K562 (cell line): ENCODE results near the gene CPLX1. TPM values are rescaled to one million over a fixed set of nuclear protein-coding genes. Genes with fewer than 3 reads are reported as not detected.

Source experiments
- ARID1B ChIP-seq: fragments of 450-650 bp; IDR thresholded peaks from 2 replicates; pipeline ENCODE4 v1.6.1; 2016; ENCODE audit warnings: antibody characterized with exemption, mild to moderate bottlenecking, inconsistent platforms
- EGR1 ChIP-seq: fragments of 450-650 bp; conservative IDR thresholded peaks from 2 replicates; pipeline ENCODE4 v1.6.1; 2017; ENCODE audit warnings: mild to moderate bottlenecking
- ILK ChIP-seq: fragments of 450-650 bp; IDR thresholded peaks from 2 replicates; pipeline ENCODE4 v1.6.1; 2016; ENCODE audit warnings: missing genetic modification characterization, low read depth, mild to moderate bottlenecking, missing compliant biosample characterization, moderate library complexity, borderline replicate concordance
- NR2C2 ChIP-seq, 2 experiments: fragments of 200-800 bp in 1 of 2; sonication (Bioruptor generic) in 1 of 2; sonication (generic) in 1 of 2; formaldehyde crosslinking in 1 of 2; IDR thresholded peaks; 2 replicates each; pipeline versions ENCODE4 v1.6.1 to v1.8.0; 2016 to 2022; ENCODE audit warnings: mild to moderate bottlenecking in 1 of 2, missing compliant biosample characterization in 1 of 2, missing genetic modification characterization in 1 of 2, missing genetic modification reagents in 1 of 2
- RBM17 ChIP-seq: fragments of 200-400 bp; formaldehyde crosslinking; IDR thresholded peaks from 2 replicates; pipeline ENCODE4 v1.6.1; 2017; ENCODE audit warnings: low read depth, mild to moderate bottlenecking, low read length, borderline replicate concordance
- REST ChIP-seq, 2 experiments: fragments of 450-650 bp; formaldehyde crosslinking in 1 of 2; IDR thresholded peaks; 2 replicates each; pipeline versions ENCODE4 v1.4.0 to v1.6.1; 2014 to 2020; ENCODE audit warnings: mild to moderate bottlenecking in 2 of 2, borderline replicate concordance in 1 of 2, low read depth in 1 of 2
- SIRT6 ChIP-seq: IDR thresholded peaks from one replicate; pipeline ENCODE4 v1.6.1; 2012; ENCODE audit warnings: low read depth, mild to moderate bottlenecking, control low read depth, inconsistent platforms, low read length, moderate library complexity
- SMAD4 ChIP-seq: fragments of 250-450 bp; sonication (Bioruptor Pico); conservative IDR thresholded peaks from 2 replicates; pipeline ENCODE4 v1.8.0; 2021; ENCODE audit warnings: inconsistent platforms, mild to moderate bottlenecking, moderate library complexity
- SMARCB1 ChIP-seq: IDR thresholded peaks from 2 replicates; pipeline ENCODE4 v1.6.1; 2011; ENCODE audit warnings: improper control_type of control experiment, low read depth; ENCODE audit not compliant: insufficient read length
- ZBTB5 ChIP-seq: fragments of 450-650 bp; IDR thresholded peaks from 2 replicates; pipeline ENCODE4 v1.6.1; 2017; ENCODE audit warnings: antibody characterized with exemption
- ZBTB7A ChIP-seq: IDR thresholded peaks from 2 replicates; pipeline ENCODE4 v1.6.1; 2011; ENCODE audit warnings: low read depth, mild to moderate bottlenecking, low read length, moderate library complexity, borderline replicate concordance; ENCODE audit not compliant: control insufficient read depth
- ZC3H8 ChIP-seq: fragments of 450-650 bp; IDR thresholded peaks from 2 replicates; pipeline ENCODE4 v1.6.1; 2017
- ZNF511 ChIP-seq: sonication (generic); formaldehyde crosslinking; IDR thresholded peaks from 2 replicates; pipeline ENCODE4 v1.8.0; 2022; ENCODE audit warnings: mild to moderate bottlenecking, missing genetic modification reagents
- ZNF707 ChIP-seq: fragments of 250-450 bp; sonication (Bioruptor Pico); conservative IDR thresholded peaks from 2 replicates; pipeline ENCODE4 v1.8.0; 2022; ENCODE audit warnings: inconsistent platforms, mild to moderate bottlenecking, moderate library complexity
- ZSCAN32 ChIP-seq: fragments of 450-650 bp; formaldehyde crosslinking; IDR thresholded peaks from 2 replicates; pipeline ENCODE4 v1.4.0; 2020; ENCODE audit warnings: mild to moderate bottlenecking, moderate library complexity
- polyA plus RNA-seq, 8 experiments: library from polyadenylated mRNA; depleted of rRNA in 4 of 8; stranded (reverse) in 5 of 8; unstranded in 3 of 8; fragments of >200 nt; fragmentation: Nextera tagmentation in 2 of 8; fragmentation: Illumina TruSeq in 1 of 8; extraction: Ambion mirVana in 2 of 8; extraction: Trizol in 1 of 8; gene quantifications; 2 replicates each; pipeline versions ENCODE4 v1.2.1 to v1.2.3, GENCODE V29; 2011 to 2014; ENCODE audit warnings: inconsistent platforms in 1 of 8, missing spikeins in 1 of 8
- total RNA-seq, 7 experiments: library from RNA; depleted of rRNA in 6 of 7; stranded (reverse); fragments of >200 nt in 6 of 7; fragmentation: Illumina TruSeq in 2 of 7; extraction: Trizol in 2 of 7; gene quantifications; 2 replicates each; pipeline versions ENCODE4 v1.2.1 to v1.2.3, GENCODE V29; 2011 to 2021; ENCODE audit warnings: low replicate concordance in 1 of 7

The CPLX1 gene
- total and polyA plus RNA-seq, 9 of the 15 experiments (the other 6 are each of a cell fraction or from before 2014, with no cell fraction given): 0.03 to 3.3 (median 0.17) TPM; not detected in 2

GRCh38 chr4:826508-827208 lies 729 bp upstream of the CPLX1 start (continued):
- TF ChIP-seq NR2C2 (CRISPR knock-in tag; IDR thresholded peaks at IDR 0.05) (no peak), NR2C2 (tag; IDR thresholded peaks at IDR 0.05) (no peak), SIRT6 (no peak), ZNF511 (CRISPR knock-in tag) (no peak), RBM17 (no peak), EGR1 (0 out of 2 replicates have a peak, but pooled peaks have one; percentile 16), ZBTB5 (peak; percentile 65; the same call in 1 of the 2 replicates), REST (IDR thresholded peaks at IDR 0.05; ENCODE audit: borderline replicate concordance) (no peak), REST (CRISPR knock-in tag; IDR thresholded peaks at IDR 0.05; ENCODE audit: low read depth) (no peak), ILK (tag) (no peak), ZSCAN32 (CRISPR knock-in tag) (no peak), ZBTB7A (peak; percentile 72; the same call in 1 of the 2 replicates), ZC3H8 (no peak), ARID1B (no peak), SMARCB1 (no peak), SMAD4 (CRISPR knock-in tag) (no peak), ZNF707 (CRISPR knock-in tag) (no peak)
